KMS-11 (cell line): ENCODE measurements around the gene PRSS27.
A peak's percentile ranks its signal among the peaks of the same experiment; 100 is the strongest.

ENCODE experiments used
- H2AFZ ChIP-seq: fragments of 200-600 bp; sonication (generic); 2 replicates; pipeline ENCODE4 v1.6.1; 2016; ENCODE audit warnings: antibody characterized with exemption, mixed run types, low read depth
- H3K27ac ChIP-seq: fragments of 200-600 bp; sonication (generic); 2 replicates; pipeline ENCODE4 v1.6.1; 2016; ENCODE audit warnings: mild to moderate bottlenecking, mixed run types
- H3K27me3 ChIP-seq: fragments of 200-600 bp; sonication (generic); 2 replicates; pipeline ENCODE4 v1.6.1; 2017; ENCODE audit warnings: mild to moderate bottlenecking, low read depth, mixed run types, moderate library complexity; ENCODE audit not compliant: insufficient read depth
- H3K36me3 ChIP-seq: fragments of 200-600 bp; sonication (generic); 2 replicates; pipeline ENCODE4 v1.6.1; 2017; ENCODE audit warnings: mild to moderate bottlenecking, mixed run types; ENCODE audit not compliant: insufficient read depth
- H3K4me1 ChIP-seq: fragments of 200-600 bp; sonication (generic); 2 replicates; pipeline ENCODE4 v1.6.1; 2016; ENCODE audit warnings: mild to moderate bottlenecking, low read depth, mixed run types; ENCODE audit not compliant: poor library complexity, severe bottlenecking
- H3K4me2 ChIP-seq: fragments of 200-600 bp; sonication (generic); 2 replicates; pipeline ENCODE4 v1.7.0; 2016; ENCODE audit warnings: mild to moderate bottlenecking, mixed run types
- H3K4me3 ChIP-seq: fragments of 200-600 bp; sonication (generic); IDR thresholded peaks from 2 replicates; pipeline ENCODE4 v1.6.1; 2017; ENCODE audit warnings: low read depth, low read length, mixed read lengths; ENCODE audit not compliant: insufficient read depth
- H3K79me2 ChIP-seq: fragments of 200-600 bp; sonication (generic); 2 replicates; pipeline ENCODE4 v1.6.1; 2016; ENCODE audit warnings: low read depth, mixed run types; ENCODE audit not compliant: insufficient read depth
- H3K9ac ChIP-seq: fragments of 200-600 bp; sonication (generic); 2 replicates; pipeline ENCODE4 v1.6.1; 2016; ENCODE audit warnings: mild to moderate bottlenecking, mixed run types
- H4K20me1 ChIP-seq: fragments of 200-600 bp; sonication (generic); 2 replicates; pipeline ENCODE4 v1.6.1; 2016; ENCODE audit warnings: mild to moderate bottlenecking, mixed run types; ENCODE audit not compliant: insufficient read depth
- TF ChIP-seq, protein P1 (sequence below): fragments of 200-600 bp; sonication (generic); conservative IDR thresholded peaks from 2 replicates; pipeline ENCODE4 v1.6.1; 2017; ENCODE audit warnings: low read depth, mild to moderate bottlenecking, antibody characterized with exemption, low read length, moderate library complexity, mixed read lengths

The PRSS27 gene

DNA sequence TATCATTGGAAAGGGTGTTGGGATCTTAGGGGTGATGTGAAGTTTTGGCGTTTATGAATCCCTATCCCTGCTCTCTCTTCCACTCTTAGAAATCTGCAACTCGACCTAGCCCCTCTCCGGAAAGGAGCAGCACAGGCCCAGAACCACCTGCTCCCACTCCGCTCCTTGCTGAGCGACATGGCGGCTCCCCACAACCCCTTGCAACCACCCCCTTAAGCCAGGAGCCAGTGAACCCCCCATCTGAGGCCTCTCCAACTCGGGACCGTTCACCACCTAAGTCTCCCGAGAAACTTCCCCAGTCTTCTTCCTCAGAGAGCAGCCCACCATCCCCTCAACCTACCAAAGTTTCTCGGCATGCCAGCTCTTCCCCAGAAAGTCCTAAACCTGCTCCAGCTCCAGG is 41.4 kb upstream of the PRSS27 start:
- TF ChIP-seq, protein P1, sequence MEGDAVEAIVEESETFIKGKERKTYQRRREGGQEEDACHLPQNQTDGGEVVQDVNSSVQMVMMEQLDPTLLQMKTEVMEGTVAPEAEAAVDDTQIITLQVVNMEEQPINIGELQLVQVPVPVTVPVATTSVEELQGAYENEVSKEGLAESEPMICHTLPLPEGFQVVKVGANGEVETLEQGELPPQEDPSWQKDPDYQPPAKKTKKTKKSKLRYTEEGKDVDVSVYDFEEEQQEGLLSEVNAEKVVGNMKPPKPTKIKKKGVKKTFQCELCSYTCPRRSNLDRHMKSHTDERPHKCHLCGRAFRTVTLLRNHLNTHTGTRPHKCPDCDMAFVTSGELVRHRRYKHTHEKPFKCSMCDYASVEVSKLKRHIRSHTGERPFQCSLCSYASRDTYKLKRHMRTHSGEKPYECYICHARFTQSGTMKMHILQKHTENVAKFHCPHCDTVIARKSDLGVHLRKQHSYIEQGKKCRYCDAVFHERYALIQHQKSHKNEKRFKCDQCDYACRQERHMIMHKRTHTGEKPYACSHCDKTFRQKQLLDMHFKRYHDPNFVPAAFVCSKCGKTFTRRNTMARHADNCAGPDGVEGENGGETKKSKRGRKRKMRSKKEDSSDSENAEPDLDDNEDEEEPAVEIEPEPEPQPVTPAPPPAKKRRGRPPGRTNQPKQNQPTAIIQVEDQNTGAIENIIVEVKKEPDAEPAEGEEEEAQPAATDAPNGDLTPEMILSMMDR, result no peak
- Histone ChIP-seq H3K4me2 (no peak overlapping the region), H3K4me3 (no peak overlapping the region), H2AFZ (no peak overlapping the region), H3K79me2 (peaks cover 93% of the 10 kb centered on the region), H3K36me3 (peaks cover 84% of the 10 kb centered on the region), H3K4me1 (no peaks in the 10 kb centered on the region), H3K27me3 (no peaks in the 10 kb centered on the region), H3K9ac (no peak overlapping the region), H3K27ac (no peak overlapping the region), H4K20me1 (peaks cover 18% of the 10 kb centered on the region)

DNA sequence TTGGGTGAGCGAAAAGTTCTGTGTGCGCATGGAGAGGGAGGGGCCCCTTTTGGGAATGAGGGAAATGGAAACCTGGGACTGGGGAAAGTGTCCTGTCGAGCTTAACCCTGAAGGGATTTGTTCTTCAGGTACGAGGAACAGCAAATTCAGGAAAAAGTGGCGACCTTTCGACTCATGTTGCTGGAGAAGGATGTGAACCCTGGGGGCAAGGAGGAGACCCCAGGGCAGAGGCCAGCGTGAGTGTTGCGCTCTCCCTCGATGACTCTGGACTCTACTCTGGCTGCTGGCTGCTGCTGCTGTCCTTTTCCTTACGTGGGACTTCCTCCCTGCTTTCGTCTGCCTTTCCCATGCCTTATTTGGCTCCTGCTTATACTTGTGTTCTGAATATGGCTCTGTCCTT is 37.3 kb upstream of the PRSS27 start:
- H4K20me1 ChIP-seq, result peaks cover 49% of the 10 kb centered on the region

DNA sequence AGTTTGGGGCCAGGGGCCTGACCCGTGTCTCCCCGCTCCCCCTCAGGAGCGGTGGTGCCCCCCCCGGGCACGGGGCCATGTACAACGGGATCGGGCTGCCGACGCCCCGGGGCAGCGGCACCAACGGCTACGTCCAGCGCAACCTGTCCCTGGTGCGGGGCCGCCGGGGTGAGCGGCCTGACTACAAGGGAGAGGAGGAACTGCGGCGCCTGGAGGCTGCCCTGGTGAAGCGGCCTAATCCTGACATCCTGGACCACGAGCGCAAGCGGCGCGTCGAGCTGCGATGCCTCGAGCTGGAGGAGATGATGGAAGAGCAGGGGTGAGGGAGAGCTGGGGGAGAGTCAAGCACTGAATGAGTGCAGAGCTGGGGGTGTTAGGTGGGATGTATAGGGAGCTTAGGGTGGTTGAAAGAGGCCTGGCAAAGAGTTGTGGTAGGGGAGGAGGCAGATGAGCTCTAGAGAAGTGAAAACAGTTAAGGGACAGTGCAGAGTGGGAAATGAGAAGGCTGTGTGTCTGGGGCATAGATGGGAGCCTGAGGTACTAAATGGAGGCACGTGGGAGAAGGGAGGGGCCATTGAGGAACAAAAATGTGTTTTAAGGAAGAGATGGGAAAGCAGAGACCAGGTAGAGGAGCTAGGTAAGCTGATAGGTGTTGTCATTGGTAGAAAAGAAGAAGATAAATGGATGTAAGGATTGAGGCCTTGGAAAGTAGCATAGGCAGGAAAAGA is 36.4 kb upstream of the PRSS27 start:
- no peak overlapping the region for H3K4me2 ChIP-seq
- peaks cover 86% of the 10 kb centered on the region for H3K79me2 ChIP-seq
- peaks cover 45% of the 10 kb centered on the region for H3K36me3 ChIP-seq
- H2AFZ ChIP-seq, result no peak overlapping the region
- no peak overlapping the region for H3K4me3 ChIP-seq
- TF ChIP-seq, protein P1, result no peak
- H3K27me3 ChIP-seq, result no peaks in the 10 kb centered on the region
- H3K27ac ChIP-seq, result no peak overlapping the region
- H4K20me1 ChIP-seq, result peaks cover 49% of the 10 kb centered on the region
- H3K9ac ChIP-seq, result no peak overlapping the region
- H3K4me1 ChIP-seq, result peaks cover 26% of the 10 kb centered on the region

More for the DNA sequence above, 37.3 kb upstream of the PRSS27 start:
- H3K4me2 ChIP-seq, result no peak overlapping the region
- H3K79me2 ChIP-seq, result peaks cover 95% of the 10 kb centered on the region
- no peak overlapping the region for H2AFZ ChIP-seq
- peaks cover 21% of the 10 kb centered on the region for H3K4me1 ChIP-seq
- peaks cover 54% of the 10 kb centered on the region for H3K36me3 ChIP-seq
- H3K27ac ChIP-seq, result no peak overlapping the region
- TF ChIP-seq, protein P1, result no peak
- no peak overlapping the region for H3K9ac ChIP-seq
- no peak overlapping the region for H3K4me3 ChIP-seq
- H3K27me3 ChIP-seq, result no peaks in the 10 kb centered on the region

DNA sequence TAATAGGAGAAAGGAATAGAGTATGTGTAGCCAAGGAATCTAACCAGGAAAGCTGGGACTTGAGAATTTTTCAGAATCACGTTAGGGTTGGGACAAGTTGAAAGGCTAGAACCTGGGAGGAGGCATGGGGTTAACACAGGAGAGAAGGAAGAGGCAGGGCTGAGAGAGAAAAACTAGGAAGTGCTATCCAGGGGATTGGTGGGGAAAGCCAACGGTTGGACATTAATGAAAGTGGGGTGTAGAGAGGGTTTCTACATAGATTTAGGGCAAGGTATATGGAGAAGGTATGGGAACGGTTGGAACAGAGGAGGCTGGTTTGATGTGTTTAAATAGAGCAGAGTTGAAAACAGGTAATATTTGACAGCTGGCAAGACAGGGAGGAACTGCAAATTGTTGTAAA is 35.1 kb upstream of the PRSS27 start:
- H3K4me2 ChIP-seq, result peak overlapping the region; percentile 87
- no peaks in the 10 kb centered on the region for H3K27me3 ChIP-seq
- H3K79me2 ChIP-seq, result peaks cover 73% of the 10 kb centered on the region
- no peak overlapping the region for H3K4me3 ChIP-seq
- peaks cover 32% of the 10 kb centered on the region for H3K36me3 ChIP-seq
- H2AFZ ChIP-seq, result no peak overlapping the region
- no peak overlapping the region for H3K9ac ChIP-seq
- TF ChIP-seq, protein P1, result no peak
- peaks cover 49% of the 10 kb centered on the region for H4K20me1 ChIP-seq
- H3K27ac ChIP-seq, result peak overlapping the region; percentile 2; the same call in 1 of the 2 replicates
- H3K4me1 ChIP-seq, result peaks cover 29% of the 10 kb centered on the region
